HepG2 (cell line): ENCODE results near the gene SGCG.

Experiments
- ATF3 ChIP-seq: sonication (generic); formaldehyde crosslinking; IDR thresholded peaks from 2 replicates; pipeline ENCODE4 v1.4.0; 2020; ENCODE audit warnings: missing genetic modification reagents
- CTCF ChIP-seq: sonication (generic); formaldehyde crosslinking; IDR thresholded peaks from 2 replicates; pipeline ENCODE4 v1.5.0; 2020; ENCODE audit warnings: mild to moderate bottlenecking, missing genetic modification reagents, moderate library complexity
- EP300 ChIP-seq, 3 experiments: sonication (generic) in 1 of 3; formaldehyde crosslinking in 1 of 3; IDR thresholded peaks; 2 replicates each; pipeline versions ENCODE4 v1.5.1 to v1.6.1; 2011 to 2020; ENCODE audit warnings: low read depth in 2 of 3, low read length in 2 of 3, borderline replicate concordance in 1 of 3, improper control_type of control experiment in 1 of 3, mild to moderate bottlenecking in 1 of 3, missing genetic modification reagents in 1 of 3, moderate library complexity in 1 of 3

GRCh38 chr13:23180711-23181110 lies at the start of gene SGCG:
- TF ChIP-seq CTCF (CRISPR knock-in tag), result no peak
- TF ChIP-seq EP300 (IDR thresholded peaks at IDR 0.05; ENCODE audit: low read depth in 2 of 2, low read length in 2 of 2), result no peak
- no peak for TF ChIP-seq EP300 (CRISPR knock-in tag; IDR thresholded peaks at IDR 0.05; ENCODE audit: borderline replicate concordance)
- TF ChIP-seq ATF3 (CRISPR knock-in tag), result no peak
